OCI-LY1 (cell line): ENCODE results near the gene CA12.

ENCODE experiments used
- CTCF ChIP-seq: fragments of 200-600 bp; sonication (generic), shearing (Covaris generic); IDR thresholded peaks from 2 replicates; pipeline ENCODE4 v1.5.1; 2017; ENCODE audit warnings: mild to moderate bottlenecking, antibody characterized with exemption, low read length, moderate library complexity, mixed read lengths
- EZH2 ChIP-seq: fragments of 200-600 bp; sonication (generic), shearing (Covaris generic); IDR thresholded peaks from 2 replicates; pipeline ENCODE4 v1.8.0; 2017; ENCODE audit warnings: borderline replicate concordance, mixed run types, mild to moderate bottlenecking, antibody characterized with exemption, low read length, moderate library complexity, mixed read lengths

- TF ChIP-seq CTCF (no peak), EZH2 (no peak)
Measured at GRCh38 chr15:63354821-63355650, 26.6 kb downstream of the CA12 start.
